Keratinocyte (primary cell): ENCODE data around the gene SORBS1. TPM values are rescaled to one million over a fixed set of nuclear protein-coding genes. Genes with fewer than 3 reads are reported as not detected.

Experiments used
- DNase-seq: peaks from one replicate; pipeline ENCODE4 v3.0.0-alpha.2; 2011; ENCODE audit warnings: low read depth, missing footprints, low spot score
- FAIRE-seq: peaks from 2 replicates; lab custom pipeline; 2011; peaks lifted over from hg19 to GRCh38; lab: Jason Lieb, UNC
- H2AFZ ChIP-seq: 2 replicates; pipeline ENCODE4 v1.6.0; 2012; ENCODE audit warnings: low read length, control low read depth, inconsistent platforms; ENCODE audit not compliant: control insufficient read depth
- H3K27ac ChIP-seq: 2 replicates; pipeline ENCODE4 v1.5.1; 2011; ENCODE audit warnings: low read length; ENCODE audit not compliant: control insufficient read depth, insufficient read depth
- H3K27me3 ChIP-seq: 3 replicates; pipeline ENCODE4 v1.6.0; 2011; ENCODE audit warnings: low read length; ENCODE audit not compliant: control insufficient read depth, insufficient read depth; ENCODE audit errors: extremely low read depth
- H3K36me3 ChIP-seq, 2 experiments: 2 replicates in 1 of 2; 3 replicates in 1 of 2; pipeline ENCODE4 v1.5.1; 2011; ENCODE audit warnings: low read length in 2 of 2, mild to moderate bottlenecking in 1 of 2; ENCODE audit not compliant: control insufficient read depth in 2 of 2, insufficient read depth in 2 of 2; ENCODE audit errors: extremely low read depth in 1 of 2
- H3K4me1 ChIP-seq: 3 replicates; pipeline ENCODE4 v1.5.1; 2011; ENCODE audit warnings: low read length; ENCODE audit not compliant: control insufficient read depth, insufficient read depth; ENCODE audit errors: extremely low read depth
- H3K4me2 ChIP-seq: 3 replicates; pipeline ENCODE4 v1.6.0; 2011; ENCODE audit warnings: low read depth, low read length; ENCODE audit not compliant: control insufficient read depth, insufficient read depth; ENCODE audit errors: extremely low read depth
- H3K4me3 ChIP-seq, 3 experiments: fragments of 200-600 bp in 1 of 3; sonication (generic) in 1 of 3; 2 replicates in 2 of 3; 3 replicates in 1 of 3; pipeline ENCODE4 v1.5.1; 2011 to 2016; ENCODE audit warnings: low read length in 3 of 3, mild to moderate bottlenecking in 3 of 3, control low read depth in 2 of 3, inconsistent platforms in 1 of 3, low read depth in 1 of 3, mixed read lengths in 1 of 3, mixed run types in 1 of 3, moderate library complexity in 1 of 3; ENCODE audit not compliant: control insufficient read depth in 2 of 3, insufficient read depth in 2 of 3; ENCODE audit errors: extremely low read depth in 1 of 3
- H3K79me2 ChIP-seq: 2 replicates; pipeline ENCODE4 v1.6.0; 2012; ENCODE audit warnings: low read length; ENCODE audit not compliant: control insufficient read depth, insufficient read depth
- H3K9ac ChIP-seq: 3 replicates; pipeline ENCODE4 v1.6.0; 2011; ENCODE audit warnings: low read length; ENCODE audit not compliant: control insufficient read depth, insufficient read depth; ENCODE audit errors: extremely low read depth
- H3K9me1 ChIP-seq: 3 replicates; pipeline ENCODE4 v1.6.0; 2011; ENCODE audit warnings: low read length; ENCODE audit not compliant: control insufficient read depth, insufficient read depth; ENCODE audit errors: extremely low read depth
- H3K9me3 ChIP-seq: 2 replicates; pipeline ENCODE4 v1.5.1; 2012; ENCODE audit warnings: low read depth, low read length; ENCODE audit not compliant: control insufficient read depth
- H4K20me1 ChIP-seq: 3 replicates; pipeline ENCODE4 v1.6.0; 2011; ENCODE audit warnings: low read length; ENCODE audit not compliant: control insufficient read depth, insufficient read depth; ENCODE audit errors: extremely low read depth
- CTCF ChIP-seq, 3 experiments: IDR thresholded peaks in 1 of 3; conservative IDR thresholded peaks in 1 of 3; optimal IDR thresholded peaks in 1 of 3; 2 replicates in 2 of 3; 3 replicates in 1 of 3; pipeline versions ENCODE3 to v1.5.1; 2011; ENCODE audit warnings: low read length in 3 of 3, mild to moderate bottlenecking in 3 of 3, moderate library complexity in 2 of 3, control low read depth in 1 of 3, inconsistent platforms in 1 of 3; ENCODE audit not compliant: insufficient read depth in 2 of 3; ENCODE audit errors: extremely low read depth in 1 of 3
- EZH2 ChIP-seq: IDR thresholded peaks from one replicate; pipeline ENCODE4 v1.6.1; 2012; ENCODE audit warnings: inconsistent platforms, mild to moderate bottlenecking, low read length, moderate library complexity
- dilution Hi-C: fragments of 300-500 bp; cut with MboI; formaldehyde crosslinking; loops from one replicate; pipeline ENCODE4 v1.7.0; 2020; ENCODE audit warnings: low sequenced_read_pairs; ENCODE audit not compliant: extremely low pct_ligation_motif_present
- polyA plus RNA-seq, 5 experiments: library from polyadenylated mRNA; depleted of rRNA in 3 of 5; stranded (reverse) in 3 of 5; stranded (forward) in 1 of 5; unstranded in 1 of 5; fragments of >200 nt; gene quantifications; 1 replicate in 1 of 5; 2 replicates in 3 of 5; 3 replicates in 1 of 5; pipeline versions ENCODE4 v1.2.1 to v1.2.3, GENCODE V29; 2011 to 2012; ENCODE audit warnings: missing spikeins in 2 of 5, low read depth in 1 of 5, low replicate concordance in 1 of 5

SORBS1 gene
- polyA plus RNA-seq, 1 donor (not counting 4 experiments of a cell fraction or from before 2014, with no cell fraction given), result 0.42 TPM

- dilution Hi-C loops, result no loop called here
- Histone ChIP-seq H3K4me3 (no peak overlapping the region), H3K4me2 (no peak overlapping the region), H3K36me3 (no peaks in the 10 kb centered on the region), H3K9me1 (no peaks in the 10 kb centered on the region), H4K20me1 (no peaks in the 10 kb centered on the region), H3K9ac (no peak overlapping the region), H2AFZ (no peak overlapping the region), H3K4me1 (no peaks in the 10 kb centered on the region), H3K27ac (no peak overlapping the region), H3K9me3 (no peaks in the 10 kb centered on the region), H3K79me2 (no peaks in the 10 kb centered on the region), H3K27me3 (peaks cover under 1% of the 10 kb centered on the region)
- TF ChIP-seq EZH2 (no peak), CTCF (optimal IDR thresholded peaks at IDR 0.05 in 1 of 3, IDR thresholded peaks at IDR 0.05 in 1 of 3, conservative IDR thresholded peaks at IDR 0.05 in 1 of 3; ENCODE audit: extremely low read depth in 1 of 3, insufficient read depth in 2 of 3, low read length in 3 of 3) (no peak)
- no peak for DNase-seq
- no peak for FAIRE-seq
Observed at GRCh38 chr10:95414016-95414830, 146.9 kb downstream of the SORBS1 start.

GRCh38 chr10:95413588-95413987, 147.6 kb downstream of the SORBS1 start:
- dilution Hi-C loops, result no loop called here
- H3K9me1 ChIP-seq, result no peaks in the 10 kb centered on the region
- H3K27me3 ChIP-seq, result no peaks in the 10 kb centered on the region
- no peak overlapping the region for H3K9ac ChIP-seq
- H4K20me1 ChIP-seq, result no peaks in the 10 kb centered on the region
- no peak overlapping the region for H3K4me3 ChIP-seq
- no peaks in the 10 kb centered on the region for H3K9me3 ChIP-seq
- no peak for FAIRE-seq
- no peaks in the 10 kb centered on the region for H3K4me1 ChIP-seq
- no peak overlapping the region for H3K27ac ChIP-seq
- no peaks in the 10 kb centered on the region for H3K79me2 ChIP-seq
- no peaks in the 10 kb centered on the region for H3K36me3 ChIP-seq
- TF ChIP-seq EZH2, result no peak
- no peak for TF ChIP-seq CTCF (optimal IDR thresholded peaks at IDR 0.05 in 1 of 3, IDR thresholded peaks at IDR 0.05 in 1 of 3, conservative IDR thresholded peaks at IDR 0.05 in 1 of 3; ENCODE audit: extremely low read depth in 1 of 3, insufficient read depth in 2 of 3, low read length in 3 of 3)
- no peak overlapping the region for H2AFZ ChIP-seq
- no peak for DNase-seq
- H3K4me2 ChIP-seq, result no peak overlapping the region
